HG02623 (cell line): ENCODE results near the gene SMAP2.
"Not testable (repeated sequence)": the region's sequence is repeated elsewhere in the genome, so short reads cannot be mapped to it uniquely, and the experiment has no call there.

Experiments used
- ATAC-seq: cut with Tn5 transposase; IDR thresholded peaks from one replicate; pipeline ENCODE4 v1.9.1; 2021; ENCODE audit warnings: moderate library complexity; ENCODE audit not compliant: unreplicated experiment

Gene SMAP2

DNA sequence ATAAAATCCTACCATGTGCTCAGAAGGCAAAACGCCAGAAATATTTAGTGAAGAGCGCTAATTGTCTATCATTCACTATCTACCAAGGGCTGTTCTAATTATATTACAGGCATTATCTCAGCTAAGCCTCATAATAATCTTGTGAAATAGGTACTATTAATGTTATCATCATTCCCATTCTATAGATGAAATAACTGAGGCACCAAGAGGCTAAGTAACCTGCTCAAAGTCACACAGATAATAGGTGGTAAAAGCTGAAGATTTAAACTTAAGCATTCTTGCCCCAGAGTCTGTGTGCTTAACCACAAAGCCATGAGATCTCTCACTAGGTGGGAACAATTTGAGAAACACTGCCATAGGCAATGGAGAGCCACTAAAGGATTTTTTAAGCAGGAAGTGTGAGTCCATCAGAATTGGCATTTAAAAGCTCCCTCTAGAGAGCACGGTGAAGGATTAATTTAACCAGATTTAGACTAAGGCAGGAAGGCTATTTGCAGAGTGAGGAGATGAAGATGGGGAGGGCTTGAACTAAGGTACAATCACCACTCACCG, 1.7 kb upstream of the SMAP2 start:
- no peak for ATAC-seq

DNA sequence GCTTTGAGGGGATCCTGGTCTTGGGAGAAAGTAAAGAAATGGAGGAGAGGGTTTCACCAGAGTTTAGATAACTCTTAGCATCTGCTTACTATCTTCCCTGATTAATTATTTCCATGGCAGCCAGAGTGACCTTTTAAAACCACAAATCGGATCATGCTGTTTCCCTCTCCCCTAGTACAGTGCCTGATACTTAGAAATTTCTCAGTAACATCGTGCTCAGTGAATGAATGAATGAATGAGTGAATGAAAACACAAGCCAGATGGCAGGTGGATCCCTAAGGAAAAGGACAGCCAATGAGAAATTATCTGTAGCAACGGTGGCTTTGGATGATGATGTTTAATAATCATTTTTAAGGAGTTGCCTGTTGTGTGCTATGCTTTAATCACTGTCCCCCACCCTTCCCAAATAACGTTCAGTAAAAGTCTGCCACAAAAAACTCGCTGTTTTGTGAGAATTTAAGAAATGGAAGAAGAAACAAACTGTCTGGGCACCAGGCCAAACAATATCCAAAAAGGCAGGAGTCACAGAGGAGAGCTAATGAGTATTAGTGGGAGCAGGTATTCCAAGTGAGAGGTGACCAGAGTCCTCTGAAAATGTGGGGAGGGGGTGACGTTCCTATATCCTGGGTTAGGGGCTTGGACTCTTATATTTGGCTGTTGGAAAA, 737 bp upstream of the SMAP2 start:
- ATAC-seq, result no peak

DNA sequence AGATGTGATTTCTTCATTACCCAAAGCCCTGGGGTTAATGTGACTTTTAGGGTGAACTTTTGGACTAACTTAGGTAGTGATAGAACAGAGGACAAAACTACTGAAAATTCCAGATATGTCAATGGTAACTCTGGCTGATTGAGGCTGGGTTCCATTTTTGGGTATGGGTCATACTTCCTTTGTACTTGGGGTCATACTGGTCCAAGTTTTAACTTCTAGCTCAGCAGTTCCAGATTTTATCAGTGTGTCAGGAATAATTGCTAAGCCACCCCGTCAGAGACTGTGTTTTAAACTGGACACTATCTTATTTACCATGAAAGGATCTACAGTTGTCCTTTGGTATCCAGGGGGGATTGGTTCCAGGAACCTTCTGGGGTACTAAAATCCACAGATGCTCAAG, 4.0 kb downstream of the SMAP2 start:
- ATAC-seq, result no peak

DNA sequence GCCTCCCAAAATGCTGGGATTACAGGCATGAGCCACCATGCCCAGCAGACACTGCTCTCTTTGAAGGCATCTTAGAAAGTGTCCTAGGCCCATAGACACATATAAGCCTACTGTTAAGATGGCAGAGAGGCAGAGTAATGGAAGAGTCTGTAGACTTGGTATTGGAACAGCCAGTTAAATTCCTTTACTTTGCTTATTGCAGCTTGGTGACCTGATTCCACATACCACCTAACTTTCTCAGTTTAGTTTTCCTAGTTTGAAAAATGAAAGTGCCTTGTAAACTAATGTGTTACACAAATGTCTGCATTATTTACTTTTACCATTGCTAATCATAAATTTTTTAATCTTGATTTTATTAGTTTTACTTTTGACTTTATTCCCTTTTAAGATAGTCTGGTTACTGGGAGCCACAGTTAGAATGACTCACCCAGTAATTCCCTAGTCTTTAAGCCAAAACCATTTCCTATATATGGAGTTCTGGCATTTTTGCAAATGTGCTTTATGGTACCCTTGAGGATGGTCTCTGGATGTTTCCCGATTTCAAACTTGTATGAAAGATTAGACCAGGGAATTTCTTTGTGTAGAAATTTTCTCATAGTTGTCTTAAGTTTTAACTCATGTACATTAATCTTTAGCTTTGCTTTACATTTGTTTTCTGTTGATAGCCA, 6.4 kb downstream of the SMAP2 start:
- ATAC-seq, result no peak

DNA sequence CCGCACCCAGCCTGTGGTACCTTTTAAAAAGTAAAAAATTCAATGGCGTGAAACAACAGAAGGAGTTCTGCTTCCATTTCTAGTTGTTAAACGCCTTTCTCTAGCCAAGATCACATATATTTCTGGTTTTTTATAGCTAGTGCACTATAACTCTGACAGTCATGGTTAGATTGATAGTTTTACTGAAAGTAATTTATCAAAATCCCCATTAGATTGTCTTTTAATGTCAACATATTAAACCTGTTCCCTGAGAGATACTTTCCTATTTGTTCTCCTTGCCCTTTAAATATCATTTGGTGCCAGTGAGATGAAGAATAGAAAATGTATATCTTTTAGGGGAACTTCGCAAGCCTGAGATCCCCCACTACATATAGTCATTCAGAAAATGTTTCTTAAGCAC, 7.3 kb downstream of the SMAP2 start:
- no peak for ATAC-seq

DNA sequence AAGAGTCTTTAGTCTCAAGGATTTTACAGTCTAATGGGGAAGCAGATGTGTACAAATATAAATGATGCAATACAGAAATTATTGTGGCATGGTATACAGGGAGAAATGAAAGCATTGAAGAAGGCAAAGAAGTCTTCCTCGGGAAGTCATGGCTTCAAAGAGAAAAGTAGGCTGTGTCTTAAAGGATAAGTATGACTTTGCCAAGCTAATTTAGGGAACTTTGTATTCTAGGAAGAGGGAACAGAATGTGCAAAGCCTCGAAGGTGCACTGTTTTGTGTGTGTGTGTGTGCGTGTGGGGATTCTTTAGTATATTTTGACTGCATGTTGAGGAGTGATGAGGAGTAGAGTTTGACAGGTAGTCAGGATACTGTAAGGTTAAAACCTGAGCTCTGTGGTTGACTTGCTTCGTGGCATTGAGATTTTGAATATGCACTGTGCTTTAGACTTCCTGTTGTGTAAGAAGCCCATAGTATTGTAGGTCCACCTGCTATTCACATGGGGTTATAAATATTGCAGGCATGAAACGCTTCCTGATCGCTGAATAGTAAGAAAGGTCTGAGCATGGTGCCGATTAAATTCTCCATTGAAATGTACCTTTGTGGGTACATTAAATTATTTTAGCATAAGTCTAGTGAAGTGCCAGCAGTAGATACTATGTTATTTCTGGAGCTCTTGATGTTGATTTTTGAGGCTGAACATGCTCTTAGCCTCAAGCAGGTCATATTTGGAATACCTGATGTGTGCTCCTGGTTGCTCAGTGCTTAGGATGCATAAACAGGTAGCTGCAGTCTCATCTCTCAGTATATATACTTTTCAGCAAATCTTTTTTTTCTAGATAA, 8.0 kb downstream of the SMAP2 start:
- no peak for ATAC-seq

DNA sequence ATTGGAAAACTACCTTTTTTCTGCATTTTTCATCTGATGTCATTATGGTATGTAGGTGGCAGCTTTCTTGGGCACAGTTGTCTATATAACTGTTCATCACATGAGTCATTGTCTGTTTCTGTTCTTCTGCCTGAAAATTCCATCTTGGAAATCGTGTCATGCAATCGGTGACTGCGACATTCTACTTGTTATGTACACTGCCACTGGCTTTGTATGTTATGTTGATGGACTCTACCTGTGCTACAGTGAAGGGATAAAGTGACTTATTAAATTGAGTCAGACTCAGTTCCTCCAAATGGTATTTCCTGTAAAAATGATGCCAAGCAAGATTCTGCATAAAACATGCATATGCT, 8.6 kb downstream of the SMAP2 start:
- ATAC-seq, result no peak

DNA sequence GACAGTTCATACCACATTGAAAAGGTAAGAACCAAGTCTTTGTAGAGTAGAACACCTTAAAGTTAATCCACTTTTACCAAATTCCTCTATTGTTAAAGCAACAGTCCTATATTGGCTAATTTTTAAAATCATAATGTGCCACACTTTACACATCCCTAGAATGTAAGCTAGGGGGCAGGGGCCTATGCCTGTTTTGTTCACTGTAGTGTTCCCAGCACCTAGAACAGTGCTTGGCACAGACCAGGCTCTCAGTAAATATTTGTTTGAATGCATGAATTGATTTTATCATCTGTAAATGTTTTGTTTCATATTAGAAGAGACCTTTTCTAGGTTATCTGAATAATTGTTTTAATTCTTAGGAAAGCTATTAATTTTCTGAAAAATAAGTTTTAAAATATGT, 9.1 kb downstream of the SMAP2 start:
- no peak for ATAC-seq

DNA sequence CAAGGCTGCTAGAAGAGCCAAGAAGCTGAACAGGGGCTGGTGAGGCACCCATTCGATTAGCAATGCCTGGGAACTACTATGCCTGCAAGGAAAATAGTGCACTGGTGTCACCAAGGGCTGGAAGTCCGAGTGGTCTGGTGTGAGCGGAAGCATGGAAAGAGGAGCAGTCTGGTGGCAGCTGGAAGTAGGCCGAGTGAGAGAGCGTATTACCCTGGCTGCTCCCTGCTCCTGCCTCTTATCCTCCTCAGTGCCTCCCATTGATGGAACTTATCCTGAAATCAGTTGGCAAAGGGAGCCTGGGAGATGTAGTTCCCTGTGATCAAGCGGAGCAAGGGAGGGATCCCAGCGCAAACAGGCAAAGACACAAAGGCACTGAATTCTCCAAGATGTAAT, 9.6 kb downstream of the SMAP2 start:
- ATAC-seq, result no peak

DNA sequence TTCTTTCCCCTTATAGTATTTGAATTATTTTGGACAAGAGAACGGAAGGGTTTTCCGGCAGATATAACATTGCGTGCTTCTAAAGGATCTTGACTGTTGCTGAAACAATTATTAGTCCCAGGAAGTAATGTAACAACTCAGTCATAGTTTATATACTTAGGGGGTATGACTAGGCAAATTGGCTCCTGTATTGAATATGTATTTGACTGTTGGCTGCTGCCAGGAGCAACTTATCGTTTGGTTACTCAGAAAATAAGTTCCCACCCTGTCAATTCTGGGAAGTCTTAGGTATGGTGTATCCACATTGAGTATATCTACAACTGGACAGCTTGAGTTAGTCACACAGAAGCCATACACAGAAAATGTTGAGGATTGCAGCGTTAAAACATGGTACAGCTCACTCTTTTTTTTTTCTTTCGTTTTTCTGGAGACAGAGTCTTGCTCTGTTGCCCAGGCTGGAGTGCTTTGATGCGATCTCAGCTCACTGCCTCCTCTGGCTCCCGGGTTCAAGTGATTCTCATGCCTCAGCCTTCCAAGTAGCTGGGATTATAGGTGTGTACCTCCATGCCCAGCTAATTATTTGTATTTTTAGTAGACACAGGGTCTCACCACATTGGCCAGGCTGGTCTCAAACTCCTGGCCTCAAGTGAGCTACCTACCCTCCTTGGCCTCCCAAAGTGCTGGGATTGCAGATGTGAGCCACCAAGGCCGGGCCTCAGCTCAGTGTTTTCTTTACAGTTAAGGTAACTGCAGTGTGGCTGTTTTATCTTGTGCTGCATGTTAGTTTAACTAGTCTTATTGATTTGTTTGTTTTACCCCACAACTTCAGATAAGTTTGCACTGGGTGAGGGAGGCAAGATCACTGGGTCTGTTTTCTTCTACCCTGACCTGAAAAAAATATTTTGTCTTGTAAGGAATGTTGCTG, 10.2 kb downstream of the SMAP2 start:
- no peak for ATAC-seq

DNA sequence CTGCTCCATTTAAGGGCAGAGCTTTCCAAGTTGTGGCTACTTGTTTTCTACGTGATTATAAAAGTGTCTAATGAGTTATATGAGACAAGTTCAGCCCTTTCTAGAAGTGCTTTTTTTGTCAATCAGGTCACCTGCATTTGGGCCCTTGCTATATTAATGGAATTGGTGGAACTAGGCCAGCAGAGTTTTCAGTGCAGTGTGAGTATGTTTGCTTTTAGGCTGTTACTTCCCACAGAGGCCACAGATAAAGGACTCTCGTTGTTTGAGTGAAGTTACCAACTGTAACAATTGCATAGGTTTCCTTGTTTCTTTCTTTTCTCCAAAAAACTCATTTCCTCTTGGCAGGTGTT, 10.9 kb downstream of the SMAP2 start:
- no peak for ATAC-seq

DNA sequence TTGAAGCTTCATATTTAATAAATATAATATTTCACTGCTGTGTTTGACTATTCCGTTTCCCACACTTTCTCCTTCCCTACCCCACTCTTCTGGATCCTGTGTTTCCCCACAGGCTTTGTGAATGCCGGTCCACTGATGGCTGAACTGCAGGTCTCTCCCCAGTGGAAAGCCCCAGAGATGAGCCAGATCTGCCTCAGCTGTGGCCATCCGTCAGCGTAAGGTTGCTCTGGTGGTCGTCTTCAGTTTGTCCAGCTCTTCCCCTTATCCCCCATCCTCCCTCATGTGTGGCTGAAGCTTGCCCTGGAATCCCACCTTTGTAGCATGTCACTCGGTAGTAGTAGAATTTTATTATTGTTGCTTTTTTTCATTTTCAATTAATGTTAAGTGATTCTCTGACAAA, 11.4 kb downstream of the SMAP2 start:
- ATAC-seq, result no peak

DNA sequence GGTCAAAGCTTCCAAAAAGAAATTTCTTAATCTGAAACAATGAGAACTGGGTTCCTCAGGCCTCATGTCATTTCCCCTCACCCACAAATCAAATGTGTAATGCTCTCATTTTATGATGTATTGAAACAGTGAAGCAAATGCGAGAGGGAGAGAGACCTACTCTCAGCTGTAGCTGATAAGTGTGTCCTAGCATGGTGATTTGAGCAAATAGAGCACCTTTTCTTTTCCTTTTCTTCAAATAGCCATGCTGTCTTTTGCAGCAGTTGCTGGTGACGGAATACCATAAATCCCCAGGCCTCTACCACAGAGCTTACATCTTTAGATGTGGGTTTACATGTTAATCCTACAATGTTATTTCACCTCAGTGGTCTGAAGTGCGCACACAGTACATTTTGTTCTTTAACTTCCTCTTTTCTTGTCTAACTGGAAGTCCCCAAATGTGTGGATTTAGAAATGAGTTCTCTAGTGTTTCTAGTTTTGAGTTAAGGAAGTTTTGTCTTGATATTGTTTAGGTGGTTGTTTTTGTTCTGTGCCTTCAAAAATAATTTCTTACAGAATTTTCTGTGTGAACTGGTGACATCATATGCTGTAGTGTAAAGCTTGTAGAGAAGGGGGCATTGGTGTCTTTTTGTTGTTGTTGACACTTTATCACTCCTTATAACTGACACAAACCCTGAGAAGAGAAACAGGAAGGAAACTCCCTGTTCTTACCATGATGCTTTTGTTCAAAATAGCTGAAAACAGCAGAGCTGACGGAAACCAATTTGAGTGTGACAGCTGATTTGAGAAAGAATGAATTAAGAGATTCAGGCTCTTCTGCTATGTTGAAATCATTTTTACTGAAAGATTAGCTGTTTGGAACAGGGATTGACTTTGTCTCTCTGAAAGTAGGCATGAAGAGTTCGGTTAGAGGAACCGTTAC, 12.2 kb downstream of the SMAP2 start:
- peak; percentile 62 for ATAC-seq

DNA sequence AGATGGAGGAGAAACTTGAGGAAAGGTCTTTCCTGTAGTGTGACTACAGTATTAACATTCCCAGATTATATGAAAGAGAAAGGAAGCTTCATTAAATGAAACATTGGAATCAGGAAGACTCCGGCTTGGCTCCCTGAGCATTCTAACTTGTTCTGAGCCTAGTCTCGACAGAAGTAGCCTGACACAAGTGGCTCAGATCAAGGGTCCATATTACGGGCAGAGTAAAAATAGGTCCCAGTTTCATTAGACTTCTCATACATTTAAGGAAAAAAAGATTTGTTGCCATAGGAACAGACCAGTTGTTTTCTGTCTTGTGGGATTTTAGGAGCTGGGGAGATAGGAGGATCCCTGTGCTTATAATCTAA, 12.8 kb downstream of the SMAP2 start:
- ATAC-seq, result no peak

DNA sequence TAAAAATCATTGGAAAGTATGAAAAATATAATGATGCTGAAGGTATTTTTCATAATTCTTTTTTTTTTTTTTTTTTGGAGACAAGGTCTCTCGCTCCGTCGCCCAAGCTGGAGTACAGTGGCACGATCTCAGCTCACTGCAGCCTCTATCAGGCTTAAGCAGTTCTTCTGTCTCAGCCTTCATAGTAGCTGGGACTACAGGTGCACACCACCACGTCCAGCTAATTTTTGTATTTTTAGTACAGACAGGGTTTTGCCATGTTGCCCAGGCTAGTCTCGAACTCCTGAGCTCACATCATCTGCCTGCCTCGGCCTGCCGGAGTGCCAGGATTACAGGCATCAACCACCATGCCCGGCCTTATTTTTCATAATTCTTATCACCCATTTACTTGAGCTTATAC, 13.3 kb downstream of the SMAP2 start:
- ATAC-seq, result no peak

DNA sequence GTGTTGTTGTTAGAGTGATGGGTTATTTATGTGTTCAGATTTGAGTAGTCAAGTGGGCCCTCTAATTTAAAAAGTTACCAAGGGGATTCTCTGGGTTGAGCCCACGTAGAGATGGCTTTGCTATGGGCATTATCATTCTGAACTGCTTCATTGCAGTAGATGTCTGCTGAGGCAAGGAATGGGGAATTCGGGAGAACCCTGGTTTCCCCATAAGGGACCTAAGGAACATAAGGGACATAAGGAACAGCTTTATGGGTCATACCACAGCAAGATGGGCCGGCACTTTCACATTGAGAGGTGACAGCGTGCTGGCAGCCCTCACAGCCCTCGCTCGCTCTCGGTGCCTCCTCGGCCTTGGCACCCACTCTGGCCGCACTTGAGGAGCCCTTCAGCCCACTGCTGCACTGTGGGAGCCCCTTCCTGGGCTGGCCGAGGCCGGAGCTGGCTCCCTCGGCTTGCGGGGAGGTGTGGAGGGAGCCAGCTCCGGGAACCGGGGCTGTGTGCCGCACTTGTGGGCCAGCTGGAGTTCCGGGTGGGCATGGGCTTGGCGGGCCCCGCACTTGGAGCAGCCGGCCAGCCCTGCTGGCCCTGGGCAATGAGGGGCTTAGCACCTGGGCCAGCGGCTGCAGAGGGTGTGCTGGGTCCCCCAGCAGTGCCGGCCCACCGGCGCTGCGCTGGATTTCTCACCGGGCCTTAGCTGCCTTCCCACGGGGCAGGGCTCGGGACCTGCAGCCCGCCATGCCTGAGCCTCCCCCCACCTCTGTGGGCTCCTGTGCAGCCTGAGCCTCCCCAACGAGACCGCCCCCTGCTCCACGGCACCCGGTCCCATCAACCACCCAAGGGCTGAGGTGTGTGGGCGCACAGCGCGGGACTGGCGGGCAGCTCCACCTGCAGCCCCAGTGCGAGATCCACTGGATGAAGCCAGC, 14.1 kb downstream of the SMAP2 start:
- ATAC-seq, result not testable (repeated sequence)

DNA sequence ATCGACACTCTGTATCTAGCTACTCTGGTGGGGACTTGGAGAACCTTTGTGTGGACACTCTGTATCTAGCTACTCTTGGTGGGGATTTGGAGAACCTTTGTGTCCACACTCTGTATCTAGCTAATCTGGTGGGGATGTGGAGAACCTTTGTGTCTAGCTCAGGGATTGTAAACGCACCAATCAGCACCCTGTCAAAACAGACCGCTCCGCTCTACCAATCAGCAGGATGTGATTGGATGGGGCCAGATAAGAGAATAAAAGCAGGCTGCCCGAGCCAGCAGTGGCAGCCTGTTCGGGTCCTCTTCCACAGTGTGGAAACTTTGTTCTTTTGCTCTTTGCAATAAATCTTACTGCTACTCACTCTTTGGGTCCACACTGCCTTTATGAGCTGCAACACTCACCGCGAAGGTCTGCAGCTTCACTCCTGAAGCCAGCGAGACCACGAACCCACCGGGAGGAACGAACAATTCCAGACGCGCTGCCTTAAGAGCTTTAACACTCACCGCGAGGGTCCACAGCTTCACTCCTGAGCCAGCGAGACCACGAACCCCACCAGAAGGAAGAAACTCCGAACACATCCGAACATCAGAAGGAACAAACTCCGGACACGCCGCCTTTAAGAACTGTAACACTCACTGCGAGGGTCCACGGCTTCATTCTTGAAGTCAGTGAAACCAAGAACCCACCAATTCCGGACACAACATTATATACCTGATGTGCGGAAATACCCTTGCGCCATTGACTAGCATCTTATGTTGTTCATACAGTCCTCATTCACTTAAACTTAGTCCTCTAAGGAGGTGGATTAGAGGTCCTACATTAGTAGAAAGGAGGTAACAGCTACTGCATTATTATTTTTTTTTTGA, 15.2 kb downstream of the SMAP2 start:
- not testable (repeated sequence) for ATAC-seq

DNA sequence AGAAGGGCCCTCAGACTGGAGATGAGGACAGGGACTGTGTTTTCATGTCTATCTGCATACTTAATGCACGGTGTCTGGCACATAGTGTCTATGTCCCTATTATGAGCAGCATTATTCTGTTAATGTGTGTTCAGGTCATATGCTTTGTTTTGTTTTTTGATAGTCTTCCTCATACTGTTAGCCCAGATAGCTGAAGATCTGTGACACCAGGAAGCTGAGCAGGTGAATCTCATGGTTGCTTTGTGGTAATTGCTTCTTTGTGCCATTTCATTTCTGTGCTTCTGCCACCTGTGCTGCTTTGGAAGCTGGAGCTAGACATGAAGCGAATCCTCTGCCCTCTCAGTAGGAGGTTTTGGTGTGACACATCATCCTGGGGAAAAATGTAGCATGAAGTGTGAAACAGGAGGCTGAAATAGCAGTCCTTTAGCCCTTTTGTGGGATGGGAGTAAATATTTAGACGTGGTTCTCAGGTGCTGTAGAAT, 15.8 kb downstream of the SMAP2 start:
- no peak for ATAC-seq
